ENCODE data around the gene RAET1L. TPM values are rescaled to one million over a fixed set of nuclear protein-coding genes. Genes with fewer than 3 reads are reported as not detected.

Gene RAET1L
- total RNA-seq, 1 experiment from 2014 or later, result not detected

DNA sequence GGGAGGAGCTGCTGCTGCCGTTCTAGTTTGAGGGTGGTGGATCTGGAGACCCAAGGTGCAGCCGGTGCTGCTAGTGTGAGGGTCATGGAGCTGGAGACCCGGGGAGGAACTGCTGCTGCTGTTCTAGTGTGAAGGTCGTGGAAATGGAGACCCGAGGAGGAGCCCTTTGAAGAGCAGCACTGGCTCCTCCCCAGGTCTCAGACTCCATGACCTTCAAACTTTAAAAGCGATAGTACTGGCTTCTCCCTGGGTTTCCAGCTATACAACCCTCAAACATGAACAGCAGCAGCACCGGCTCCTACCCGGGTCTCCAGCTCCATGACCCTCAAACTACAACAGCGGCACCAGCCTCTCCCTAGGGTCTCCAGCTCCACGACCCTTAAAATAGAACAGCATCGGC is 28.1 kb upstream of the RAET1L start:
- in situ Hi-C loops (cut with HindIII; ENCODE audit: low pct_unique_long_range_greater_than_20kb, low sequenced_read_pairs), result no loop called here
- no peak for DNase-seq (ENCODE audit: low read depth, low spot score)

DNA sequence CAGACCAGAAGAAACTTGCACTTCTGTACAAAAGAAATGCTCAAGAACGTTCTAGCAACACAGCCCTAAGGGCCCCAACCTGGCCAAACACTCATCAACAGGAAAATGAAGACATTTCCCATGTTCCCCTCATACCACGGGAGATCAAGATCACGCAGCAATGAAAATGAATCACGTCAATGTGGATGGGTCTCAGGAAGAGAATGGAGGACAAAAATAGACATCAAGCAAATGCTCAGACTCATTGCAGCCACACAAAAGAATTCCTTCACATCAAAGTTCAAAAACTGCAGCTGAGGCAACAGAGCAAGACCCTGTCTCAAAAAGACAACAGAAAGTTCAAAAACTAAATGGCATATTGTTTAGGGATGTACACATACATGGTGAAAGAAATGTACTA is 25.5 kb upstream of the RAET1L start:
- DNase-seq (ENCODE audit: low read depth, low spot score), result no peak
- in situ Hi-C loops (cut with HindIII; ENCODE audit: low pct_unique_long_range_greater_than_20kb, low sequenced_read_pairs), result no loop called here

DNA sequence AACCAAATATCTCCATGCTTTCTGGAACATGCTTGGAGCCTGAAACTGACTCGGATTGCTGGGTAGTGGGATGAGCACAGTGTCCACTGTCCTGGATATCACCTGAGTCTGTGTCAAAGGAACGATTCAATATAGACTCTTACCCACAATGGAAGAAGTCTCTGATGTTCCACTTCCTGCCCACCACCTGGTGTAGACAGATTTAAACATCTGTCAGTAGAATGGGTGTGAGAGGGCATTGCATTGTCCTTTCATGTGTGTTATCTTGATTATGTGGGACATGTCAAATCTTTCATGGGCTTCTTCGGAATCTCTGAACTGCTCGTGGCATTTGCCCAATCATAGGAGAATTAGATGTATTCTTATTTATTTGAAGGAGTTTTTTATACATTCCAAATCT is 22.8 kb upstream of the RAET1L start:
- in situ Hi-C loops (cut with HindIII; ENCODE audit: low pct_unique_long_range_greater_than_20kb, low sequenced_read_pairs), result no loop called here
- DNase-seq (ENCODE audit: low read depth, low spot score), result no peak

DNA sequence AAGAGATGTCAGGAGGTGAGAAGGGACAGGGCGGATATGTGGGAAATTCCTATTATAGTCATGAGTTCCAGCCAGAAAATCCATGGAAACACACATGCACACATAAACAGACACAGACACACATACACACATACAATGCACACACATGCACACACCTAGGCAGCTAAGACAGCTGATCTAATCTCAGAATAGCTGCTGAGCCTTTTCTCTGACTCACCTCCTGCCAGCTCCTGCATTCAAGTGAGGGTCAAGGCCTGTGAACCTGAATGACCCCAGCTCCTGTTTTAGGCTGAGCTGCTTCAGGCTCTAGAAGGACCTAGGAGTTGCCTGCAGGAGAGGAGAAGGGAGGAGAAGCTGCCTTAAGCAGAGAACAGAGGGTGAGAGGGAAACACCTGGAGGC is 21.6 kb upstream of the RAET1L start:
- DNase-seq (ENCODE audit: low read depth, low spot score), result no peak
- in situ Hi-C loops (cut with HindIII; ENCODE audit: low pct_unique_long_range_greater_than_20kb, low sequenced_read_pairs), result no loop called here

DNA sequence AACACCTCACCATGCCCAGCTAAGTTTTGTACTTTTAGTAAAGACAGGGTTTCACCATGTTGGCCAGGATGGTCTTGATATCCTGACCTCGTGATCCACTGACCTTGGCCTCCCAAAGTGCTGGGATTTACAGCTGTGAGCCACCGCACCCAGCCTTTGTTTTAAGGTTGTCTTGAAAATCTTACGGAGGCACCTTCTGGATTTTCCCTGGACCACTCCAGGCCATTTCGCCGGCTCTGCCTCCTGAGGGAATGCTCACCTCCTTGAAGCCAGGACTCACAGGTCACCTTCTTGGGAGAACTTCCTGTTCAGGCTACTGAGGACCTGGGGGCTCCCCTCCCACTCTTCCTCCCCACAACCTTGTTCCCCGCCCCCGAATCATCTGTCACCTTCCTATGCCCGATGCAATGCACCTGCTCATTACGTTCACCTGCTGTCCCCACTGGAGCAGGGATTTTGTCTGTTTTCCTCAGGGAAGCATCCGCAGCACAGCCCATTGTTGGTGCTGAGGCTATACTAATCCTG is 19.4 kb upstream of the RAET1L start:
- in situ Hi-C loops (cut with HindIII; ENCODE audit: low pct_unique_long_range_greater_than_20kb, low sequenced_read_pairs), result no loop called here
- DNase-seq (ENCODE audit: low read depth, low spot score), result no peak

DNA sequence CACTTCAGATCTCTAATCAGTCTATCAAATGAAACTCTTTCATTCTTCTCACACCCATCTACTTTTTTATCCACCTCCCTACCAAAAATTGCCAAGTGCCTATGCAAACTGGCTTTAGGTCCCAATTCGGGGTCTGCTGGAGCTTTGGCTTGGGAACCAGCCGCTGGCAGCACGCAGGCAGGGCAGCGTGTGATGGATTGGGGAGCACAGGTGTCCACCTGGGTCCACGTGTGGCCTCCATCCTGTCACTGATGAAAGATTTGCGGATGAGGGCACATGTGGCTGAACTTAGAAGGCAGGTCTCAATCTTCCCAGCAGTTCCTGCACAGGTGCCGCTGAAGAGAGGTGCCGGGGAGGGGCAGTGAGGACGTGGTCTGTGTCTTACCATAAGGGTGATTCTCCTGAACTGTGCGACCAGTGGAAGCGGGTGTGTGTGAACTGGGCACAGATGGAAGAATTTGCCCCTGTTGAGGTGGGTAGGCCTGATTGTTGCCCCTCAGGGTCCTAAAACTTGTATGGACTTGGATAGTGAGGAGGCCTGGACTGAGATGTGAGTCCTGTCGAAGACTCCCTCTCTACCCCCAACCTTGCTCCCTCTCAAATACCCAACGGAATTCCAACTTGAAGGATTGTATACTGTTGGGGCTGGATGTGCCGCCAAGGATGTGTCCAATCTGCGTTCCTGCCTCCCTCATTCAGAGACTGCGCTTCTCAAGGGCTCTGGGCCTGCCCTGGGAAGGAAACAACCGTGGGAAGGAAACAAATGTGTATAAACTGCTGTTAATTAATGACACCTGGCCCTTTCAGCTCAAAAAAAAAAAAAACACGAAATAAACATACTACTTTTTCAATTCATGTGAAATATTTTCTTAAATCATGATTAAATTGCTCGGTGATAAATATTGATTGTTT is 18.4 kb upstream of the RAET1L start:
- DNase-seq (ENCODE audit: low read depth, low spot score), result no peak
- in situ Hi-C loops (cut with HindIII; ENCODE audit: low pct_unique_long_range_greater_than_20kb, low sequenced_read_pairs), result no loop called here

DNA sequence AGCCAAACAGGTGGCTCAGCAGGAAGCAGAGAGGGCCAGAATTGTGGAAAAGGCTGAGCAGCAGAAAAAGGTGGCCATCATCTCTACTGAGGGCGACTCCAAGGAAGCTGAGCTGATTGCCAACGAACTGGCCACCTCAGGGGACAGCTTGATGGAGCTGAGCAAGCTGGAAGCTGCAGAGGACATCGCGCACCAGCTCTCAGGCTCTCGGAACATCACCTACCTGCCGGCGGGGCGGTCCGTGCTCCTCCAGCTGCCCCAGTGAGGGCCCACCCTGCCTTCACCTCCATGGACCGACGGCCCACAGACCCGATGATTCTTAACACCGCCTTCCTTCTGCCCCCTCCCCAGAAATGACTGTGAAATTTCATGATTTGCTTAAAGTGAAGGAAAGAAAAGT is 17.8 kb upstream of the RAET1L start:
- in situ Hi-C loops (cut with HindIII; ENCODE audit: low pct_unique_long_range_greater_than_20kb, low sequenced_read_pairs), result no loop called here
- no peak for DNase-seq (ENCODE audit: low read depth, low spot score)

DNA sequence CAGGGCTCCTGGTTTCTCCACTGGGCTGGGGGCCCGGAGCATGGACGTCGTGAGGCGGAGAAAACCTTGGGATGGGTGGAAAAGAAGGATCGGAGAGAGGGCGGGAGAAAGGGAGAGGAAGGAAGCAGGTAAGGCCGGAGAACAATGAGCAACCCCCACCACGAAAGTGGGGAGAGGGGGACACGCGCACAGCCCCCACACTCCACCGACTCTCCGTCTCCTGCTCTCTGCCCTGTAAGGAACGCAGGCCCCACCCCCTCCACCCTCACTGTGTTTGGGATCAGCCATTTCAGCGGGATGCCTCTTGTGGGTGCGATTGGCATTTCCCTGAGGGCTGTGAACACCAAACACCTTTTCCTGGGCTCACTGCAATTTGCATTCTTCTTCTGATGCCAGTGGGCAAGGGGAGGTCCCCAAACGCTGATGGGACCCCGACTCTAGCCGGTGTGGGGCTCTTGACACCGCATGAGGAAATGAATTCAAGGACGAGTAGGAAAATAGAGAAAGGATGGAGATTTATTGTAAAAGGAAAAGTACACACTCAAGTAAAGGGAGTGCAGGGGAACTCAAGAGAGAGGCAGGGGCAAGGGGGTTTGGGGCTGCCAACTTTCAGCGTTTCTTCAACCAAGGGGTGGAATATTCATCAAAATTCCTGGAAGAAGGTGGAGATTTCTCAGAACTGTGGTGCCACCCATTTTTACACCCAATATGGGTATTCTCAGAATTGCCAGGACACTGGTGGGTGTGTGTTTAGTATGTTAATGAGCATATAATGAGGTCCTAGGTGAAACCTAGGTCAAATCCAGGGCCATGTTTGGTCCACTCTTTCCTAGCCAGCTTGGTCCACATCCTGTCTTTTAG is 13.1 kb upstream of the RAET1L start:
- DNase-seq (ENCODE audit: low read depth, low spot score), result no peak
- in situ Hi-C loops (cut with HindIII; ENCODE audit: low pct_unique_long_range_greater_than_20kb, low sequenced_read_pairs), result no loop called here

DNA sequence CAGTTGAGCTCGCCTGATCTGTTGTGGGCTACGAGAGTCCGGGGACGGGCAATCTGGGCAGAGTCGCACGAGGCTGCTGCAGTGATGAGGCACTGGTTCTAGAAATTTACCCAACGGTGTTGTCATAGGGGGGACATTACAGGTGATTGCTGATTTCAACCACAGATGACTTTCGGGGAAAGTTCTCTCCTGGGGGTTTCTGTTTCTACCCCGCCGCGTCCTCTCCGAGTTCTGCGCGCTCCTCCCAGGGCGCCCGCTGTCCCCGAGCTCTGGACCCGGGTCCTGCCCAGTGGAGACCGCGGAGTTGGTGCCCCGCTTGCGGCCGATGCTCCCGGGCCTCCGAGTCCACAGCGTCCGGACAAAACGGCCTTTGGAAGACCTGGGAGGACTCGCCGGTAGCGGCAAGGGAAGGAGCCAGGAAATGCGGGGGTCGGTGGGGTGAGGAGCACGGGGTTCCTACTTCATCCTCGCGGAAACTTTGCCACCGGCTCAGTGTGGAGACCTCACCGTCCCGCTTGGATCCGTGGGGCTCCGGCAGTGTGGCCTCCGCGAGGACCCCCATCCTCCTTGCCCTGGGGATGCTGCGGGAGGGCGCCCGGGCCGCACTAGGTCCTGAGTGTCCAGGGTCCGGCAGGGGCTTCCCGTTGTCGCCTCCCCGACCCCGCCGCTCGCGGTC is 12.3 kb upstream of the RAET1L start:
- in situ Hi-C loops (cut with HindIII; ENCODE audit: low pct_unique_long_range_greater_than_20kb, low sequenced_read_pairs), result no loop called here
- DNase-seq (ENCODE audit: low read depth, low spot score), result no peak

DNA sequence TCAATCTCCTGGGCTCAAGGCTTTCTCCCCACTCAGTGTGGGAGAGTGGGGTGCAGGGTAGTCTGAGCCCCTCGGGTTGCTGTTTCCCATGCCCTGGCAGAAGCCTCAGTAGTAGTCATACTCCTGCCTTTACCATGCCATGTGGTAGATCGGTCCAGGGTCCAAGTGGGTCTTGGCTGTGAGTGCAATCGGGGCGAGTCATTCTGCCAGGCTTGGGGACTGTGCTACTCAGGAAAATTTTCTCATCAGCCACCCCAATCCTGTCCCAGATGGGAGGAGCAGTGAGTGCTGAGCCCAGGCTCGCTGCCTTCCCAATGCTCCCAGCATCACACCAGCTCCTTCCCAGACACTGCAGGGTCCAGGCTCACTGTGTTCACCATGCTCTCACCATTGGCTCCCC is 10.7 kb upstream of the RAET1L start:
- in situ Hi-C loops (cut with HindIII; ENCODE audit: low pct_unique_long_range_greater_than_20kb, low sequenced_read_pairs), result no loop called here
- no peak for DNase-seq (ENCODE audit: low read depth, low spot score)

DNA sequence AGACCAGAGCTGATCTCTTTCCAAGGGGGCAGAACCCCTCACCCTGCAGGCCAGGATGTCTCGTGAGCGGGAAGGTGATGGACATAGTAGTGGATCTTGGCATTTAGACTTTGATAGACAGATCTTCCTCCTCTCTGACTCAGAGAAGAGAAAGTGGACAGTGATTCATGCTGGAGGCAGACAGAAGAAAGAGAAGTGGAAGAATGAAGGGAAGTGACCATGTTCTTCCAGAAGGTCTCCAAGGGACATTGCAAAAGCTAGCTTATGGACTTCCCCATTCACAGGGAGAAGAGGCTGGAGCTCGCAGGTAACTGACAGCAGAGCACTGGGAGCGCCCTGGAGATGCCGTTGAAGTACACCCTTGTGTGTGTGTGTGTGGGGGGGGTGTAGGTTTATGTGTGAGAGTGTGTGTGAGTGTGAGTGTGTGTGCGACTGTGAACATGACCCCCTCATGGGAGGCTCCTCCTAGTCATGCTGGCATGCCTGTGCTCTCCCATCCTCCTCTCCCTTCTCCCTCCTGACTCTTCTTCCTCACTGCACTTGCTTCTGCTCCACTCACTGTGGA is 8.0 kb upstream of the RAET1L start:
- in situ Hi-C loops (cut with HindIII; ENCODE audit: low pct_unique_long_range_greater_than_20kb, low sequenced_read_pairs), result no loop called here

DNA sequence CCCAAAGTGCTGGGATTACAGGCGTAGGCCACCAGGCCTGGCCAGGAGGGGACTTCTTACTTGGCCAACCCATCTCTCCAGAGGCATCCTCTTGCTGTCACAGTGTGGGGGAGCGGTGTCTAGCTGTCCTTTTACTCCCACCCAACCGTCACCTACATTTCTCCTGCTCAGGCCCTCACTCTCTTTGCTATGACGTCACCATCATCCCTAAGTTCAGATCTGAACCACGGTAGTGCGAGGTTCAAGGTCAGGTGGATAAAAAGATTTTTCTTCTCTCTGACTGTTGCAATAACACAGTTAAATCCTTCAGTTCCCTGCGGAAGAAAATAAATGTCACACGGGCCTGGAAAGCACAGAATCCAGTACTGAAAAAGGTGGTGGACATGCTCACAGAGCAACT is 7.3 kb upstream of the RAET1L start:
- in situ Hi-C loops (cut with HindIII; ENCODE audit: low pct_unique_long_range_greater_than_20kb, low sequenced_read_pairs), result no loop called here
- DNase-seq (ENCODE audit: low read depth, low spot score), result no peak

More for the DNA sequence above, 8.0 kb upstream of the RAET1L start:
- no peak for DNase-seq (ENCODE audit: low read depth, low spot score)

DNA sequence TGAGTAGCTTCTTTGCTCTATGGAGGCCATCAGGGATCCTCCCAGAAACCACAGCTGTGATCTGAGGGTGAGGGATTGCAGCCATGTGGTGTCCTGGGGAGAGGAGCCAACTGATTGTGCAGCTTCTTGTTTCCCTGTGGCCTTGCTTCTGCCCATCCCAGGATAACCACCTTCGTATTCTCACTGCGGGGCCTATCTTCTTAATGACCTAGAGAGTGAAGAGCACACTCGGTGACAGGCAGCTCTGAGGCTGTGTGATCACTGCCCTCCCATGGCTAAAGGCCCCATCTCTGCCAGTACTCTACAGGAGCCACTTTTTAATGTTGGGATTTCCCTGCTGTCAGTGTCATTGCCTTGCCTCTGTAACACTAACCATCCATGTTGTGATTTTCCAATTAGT is 5.3 kb upstream of the RAET1L start:
- in situ Hi-C loops (cut with HindIII; ENCODE audit: low pct_unique_long_range_greater_than_20kb, low sequenced_read_pairs), result no loop called here

DNA sequence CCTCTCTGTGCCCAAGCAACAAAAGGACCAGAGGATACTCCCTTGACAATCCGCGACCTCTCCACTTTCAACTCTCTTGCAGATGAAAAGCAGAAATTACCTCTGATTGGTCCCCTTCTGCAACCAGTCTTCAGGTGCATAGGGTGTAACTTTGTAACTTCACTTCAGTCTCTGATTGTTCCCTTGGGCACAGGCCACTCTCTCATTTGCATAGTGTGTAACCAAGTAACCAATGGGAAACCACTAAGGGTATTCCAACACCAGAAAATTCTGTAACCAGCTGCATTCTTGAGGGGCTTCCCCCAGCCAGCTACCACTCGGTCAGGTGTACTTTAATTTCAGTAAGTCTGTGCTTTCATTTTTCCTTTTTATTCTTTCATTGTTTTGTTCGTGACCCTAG is 4.4 kb upstream of the RAET1L start:
- no peak for DNase-seq (ENCODE audit: low read depth, low spot score)
- in situ Hi-C loops (cut with HindIII; ENCODE audit: low pct_unique_long_range_greater_than_20kb, low sequenced_read_pairs), result no loop called here

More for the DNA sequence above, 5.3 kb upstream of the RAET1L start:
- no peak for DNase-seq (ENCODE audit: low read depth, low spot score)

DNA sequence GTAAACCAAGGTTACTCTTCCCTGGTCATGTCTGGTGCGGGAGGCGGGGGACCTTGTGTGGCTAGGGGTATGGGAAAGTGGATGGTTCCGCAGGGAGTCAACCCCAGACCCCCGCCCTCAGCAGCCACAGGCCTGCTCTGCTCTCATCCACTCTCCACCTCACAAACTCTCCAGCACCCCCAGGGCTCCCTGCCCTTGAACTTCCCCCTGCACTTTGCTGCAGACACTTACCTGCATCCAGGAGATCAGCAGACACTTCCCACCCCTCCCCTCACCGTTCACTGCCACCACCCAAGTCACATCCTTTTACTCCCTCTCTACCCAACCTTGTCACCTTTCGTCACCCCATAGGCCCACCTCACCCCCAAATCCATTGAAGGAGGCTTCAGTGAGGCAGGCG is 3.9 kb upstream of the RAET1L start:
- in situ Hi-C loops (cut with HindIII; ENCODE audit: low pct_unique_long_range_greater_than_20kb, low sequenced_read_pairs), result no loop called here

DNA sequence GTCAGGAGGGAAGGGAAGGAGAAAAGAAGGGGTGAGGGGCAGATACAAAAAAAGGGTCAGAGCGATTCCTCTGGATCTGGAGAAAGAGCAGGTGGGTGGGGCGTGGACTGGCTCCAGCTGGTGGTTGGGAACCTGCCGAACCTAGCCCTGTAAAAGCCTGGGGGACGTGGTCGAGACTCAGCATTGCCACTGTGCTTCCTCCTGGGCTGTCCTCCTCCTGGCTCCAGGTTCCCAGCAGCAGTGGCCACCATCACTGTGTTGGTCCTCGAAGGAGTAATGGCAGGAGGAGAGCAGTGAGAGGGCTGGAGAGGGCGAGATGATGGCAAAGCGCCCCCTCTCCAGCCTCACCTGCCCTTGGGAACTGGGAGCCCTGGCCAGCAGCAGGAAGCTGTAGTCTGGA is 3.5 kb upstream of the RAET1L start:
- DNase-seq (ENCODE audit: low read depth, low spot score), result no peak
- in situ Hi-C loops (cut with HindIII; ENCODE audit: low pct_unique_long_range_greater_than_20kb, low sequenced_read_pairs), result no loop called here

More for the DNA sequence above, 3.9 kb upstream of the RAET1L start:
- no peak for DNase-seq (ENCODE audit: low read depth, low spot score)

DNA sequence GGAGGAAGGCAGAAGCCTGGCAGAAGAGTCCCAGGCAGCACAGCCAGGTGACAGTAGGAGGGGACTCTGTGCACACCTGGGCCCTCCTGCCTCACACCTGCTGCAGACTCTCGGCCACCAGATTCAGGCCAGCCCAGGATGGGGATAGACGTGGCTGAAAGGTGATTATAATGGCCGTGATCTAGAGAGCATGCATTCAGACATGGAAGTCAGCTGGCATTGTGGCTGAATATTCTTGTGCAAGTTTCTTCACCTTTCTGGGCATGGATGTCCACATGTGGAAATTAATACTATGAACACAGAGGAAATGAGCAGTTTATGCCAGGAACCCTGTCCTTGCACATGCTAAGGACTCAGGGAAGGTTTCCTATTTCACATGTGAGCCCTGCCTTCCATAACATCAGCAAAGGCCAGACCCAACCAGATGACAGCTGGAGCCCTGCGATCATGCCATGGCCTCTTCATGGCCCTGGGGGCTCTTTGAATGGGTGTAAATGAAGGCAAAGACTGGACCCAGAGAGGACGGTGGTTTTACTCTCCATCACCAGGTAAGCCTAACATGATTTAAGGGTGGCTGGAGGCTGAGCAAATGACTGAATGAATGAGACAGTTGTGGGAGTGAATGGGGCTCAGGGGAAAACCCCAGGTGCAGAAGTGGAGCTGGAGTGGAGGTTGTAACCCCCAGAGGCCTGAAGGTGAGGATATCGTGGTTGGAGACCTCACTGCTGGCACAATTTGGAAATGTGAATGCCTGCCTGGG is 2.7 kb upstream of the RAET1L start:
- no peak for DNase-seq (ENCODE audit: low read depth, low spot score)
- in situ Hi-C loops (cut with HindIII; ENCODE audit: low pct_unique_long_range_greater_than_20kb, low sequenced_read_pairs), result no loop called here
